ENCODE results near the gene MYLK2.

MYLK2 gene

DNA sequence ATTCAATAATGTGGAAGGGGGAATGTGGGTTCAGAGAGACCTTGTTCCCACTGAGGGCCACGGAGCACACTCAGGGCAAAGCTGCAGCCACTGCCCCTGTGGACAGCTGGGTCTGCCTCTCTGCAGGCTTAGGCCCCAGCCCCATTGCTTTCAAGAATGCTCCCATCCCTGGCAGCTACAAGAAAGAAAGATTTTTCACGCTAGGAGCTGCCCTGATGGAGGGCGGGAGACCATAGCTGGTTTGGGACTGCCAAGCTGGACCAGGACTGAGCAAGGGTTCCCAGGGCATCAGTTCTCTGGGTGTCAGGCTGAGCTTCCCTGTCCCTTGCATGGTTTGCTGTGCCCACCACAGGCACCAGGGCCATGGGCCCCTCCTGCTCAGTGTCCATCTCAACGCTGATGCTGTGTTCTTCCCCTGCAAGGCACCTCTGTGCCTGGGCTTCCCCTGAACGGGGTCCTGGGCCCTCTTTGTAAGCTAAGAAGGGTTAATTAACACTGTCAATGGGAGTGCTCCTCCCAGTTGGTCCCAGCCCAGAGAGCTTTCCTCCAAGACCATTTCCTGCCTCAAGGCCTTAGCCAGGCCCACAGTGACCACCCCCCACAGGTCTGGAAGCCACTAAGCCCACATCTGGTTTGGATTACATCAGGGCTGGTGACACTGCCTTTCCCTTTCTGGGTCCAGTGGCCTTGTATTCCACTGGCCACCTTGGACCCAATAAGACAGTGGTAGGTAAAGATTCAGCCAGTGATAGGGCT is 17.9 kb downstream of the MYLK2 start:
- no peak for DNase-seq

GRCh38 chr20:31837896-31838397 is 18.8 kb downstream of the MYLK2 start:
- DNase-seq: peak; percentile 73 to 83 (median 79)

- DNase-seq: no peak
Observed at GRCh38 chr20:31838646-31839292, 19.6 kb downstream of the MYLK2 start.

GRCh38 chr20:31839782-31840487 is 20.8 kb downstream of the MYLK2 start:
- no peak for DNase-seq

DNA sequence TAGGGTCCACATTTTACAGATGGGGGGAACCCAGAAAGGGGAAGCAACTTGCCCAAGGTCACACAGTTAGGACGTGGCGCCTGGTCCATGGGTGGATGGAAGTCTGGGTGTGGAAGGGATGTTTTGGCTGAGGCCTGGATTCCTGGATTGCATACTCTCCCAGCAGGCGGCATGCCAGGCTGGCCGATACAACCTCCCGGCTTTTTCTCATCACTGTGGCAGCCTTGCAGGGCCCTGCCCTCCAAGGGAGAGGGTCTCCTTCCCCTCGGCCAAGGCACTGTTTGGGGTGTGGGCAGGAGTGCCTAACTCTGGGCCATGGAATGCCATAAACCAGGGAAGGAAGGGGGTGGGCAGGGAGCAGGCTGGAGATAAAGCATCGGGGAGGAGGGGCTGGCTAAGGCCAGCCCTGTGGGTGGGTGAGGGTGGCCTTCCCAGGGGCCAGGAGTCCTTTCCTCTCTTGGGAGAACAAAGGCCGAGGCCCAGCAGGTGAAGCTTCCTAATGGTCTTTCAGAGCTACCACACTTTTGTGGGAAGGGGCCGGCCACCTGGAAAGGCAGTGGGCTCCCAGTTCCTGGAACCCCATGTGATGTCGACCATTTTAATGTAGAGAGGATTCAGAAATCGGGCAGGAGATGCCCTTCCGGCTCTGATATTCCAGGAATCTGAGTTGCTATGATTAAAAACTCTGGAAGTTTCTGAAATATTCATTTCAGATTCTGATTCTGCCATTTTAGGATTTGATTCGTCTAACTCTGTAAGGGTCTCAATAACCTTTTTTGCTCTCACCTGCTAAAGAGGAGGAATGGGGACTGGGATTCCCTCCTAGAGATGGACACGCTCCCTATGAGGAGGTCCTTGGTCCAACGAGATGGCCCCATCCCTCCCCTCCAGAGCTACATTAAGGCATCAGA is 22.0 kb downstream of the MYLK2 start:
- DNase-seq: no peak

DNA sequence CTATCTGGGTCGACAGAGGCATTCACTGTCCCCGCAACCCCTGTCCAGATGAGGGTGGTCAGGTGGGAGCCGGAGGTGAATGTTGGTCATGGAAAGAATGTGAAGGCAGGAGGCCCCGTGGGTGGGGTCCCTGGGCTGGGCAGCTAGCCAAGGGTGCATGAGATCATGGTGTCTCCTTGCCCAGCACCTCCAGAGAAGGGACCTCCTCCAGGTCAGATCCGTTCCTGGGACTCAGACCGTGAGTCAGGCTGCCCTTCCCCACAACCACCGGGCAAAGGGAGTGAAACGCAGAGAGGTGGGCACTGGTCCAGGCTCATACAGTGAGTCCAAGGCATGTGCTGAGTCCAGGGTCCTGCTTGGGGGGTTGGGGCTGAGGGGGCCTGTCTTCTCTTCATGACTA is 22.8 kb downstream of the MYLK2 start:
- no peak for DNase-seq

DNA sequence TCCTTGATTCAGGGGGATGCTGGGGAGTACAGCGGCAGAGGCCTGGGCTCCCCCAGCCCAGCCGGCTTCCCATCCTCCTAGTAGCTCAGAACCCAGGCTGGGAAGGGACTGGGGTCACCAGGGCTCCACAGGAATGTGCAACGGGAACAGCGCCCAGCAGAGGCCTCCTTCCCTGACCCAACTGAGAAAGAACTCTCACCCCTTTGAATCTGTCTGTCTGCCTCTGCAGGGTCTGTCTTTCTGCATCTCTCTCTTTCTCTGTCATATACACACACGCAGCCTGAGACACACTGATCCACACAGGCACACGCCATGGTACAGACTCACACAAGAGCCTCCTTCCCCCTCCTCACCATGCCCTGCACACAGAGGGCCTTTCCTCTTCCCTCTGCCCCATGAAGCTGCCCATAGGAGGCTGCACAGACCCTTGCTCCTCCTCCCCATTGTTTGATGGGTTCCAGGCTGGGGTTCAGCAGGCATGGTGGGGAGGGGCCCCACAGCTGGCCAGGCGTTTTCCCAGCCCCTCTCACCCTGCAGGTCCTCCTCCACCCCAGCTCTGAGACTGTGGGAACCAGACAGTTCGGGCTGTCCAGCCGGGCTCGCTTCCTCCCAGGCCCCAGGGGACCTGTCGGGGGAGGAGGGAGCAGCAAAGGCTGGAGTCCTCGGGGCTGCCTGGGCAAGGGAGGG is 23.5 kb downstream of the MYLK2 start:
- DNase-seq: no peak

GRCh38 chr20:31843288-31843687 is 24.1 kb downstream of the MYLK2 start:
- DNase-seq: no peak

- DNase-seq: no peak
Observed at GRCh38 chr20:31843881-31844280, 24.7 kb downstream of the MYLK2 start.

- no peak for DNase-seq
Observed at GRCh38 chr20:31844737-31845299, 25.7 kb downstream of the MYLK2 start.

DNA sequence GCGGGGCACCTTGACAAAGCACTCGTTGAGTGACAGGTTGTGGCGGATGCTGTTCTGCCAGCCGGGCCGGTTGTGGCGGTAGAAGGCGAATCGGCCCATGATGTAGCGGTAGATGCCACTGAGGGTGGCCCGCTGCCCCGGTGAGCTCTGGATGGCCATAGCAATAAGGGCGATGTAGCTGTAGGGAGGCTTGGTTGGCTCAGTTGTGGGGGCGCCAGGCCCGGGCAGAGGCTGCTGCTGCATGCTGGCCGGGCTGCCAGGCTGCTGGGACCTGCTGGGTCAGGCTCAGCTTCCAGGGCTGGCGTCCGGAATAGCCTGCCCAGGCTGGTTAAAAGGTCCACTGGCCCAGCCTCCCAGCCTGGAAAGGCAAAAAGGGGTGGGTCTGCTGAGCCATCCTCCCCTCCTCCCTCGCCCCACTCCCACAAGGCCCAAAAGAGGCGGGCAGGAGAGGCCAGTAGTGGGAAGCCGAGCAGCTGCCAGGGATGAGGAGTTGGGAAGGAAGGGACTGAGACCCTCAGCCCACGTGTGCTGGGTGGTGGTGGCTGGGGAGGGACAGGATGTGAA is 26.2 kb downstream of the MYLK2 start, which contains the start of gene FOXS1:
Gene FOXS1, minus strand, starts transcription at position 305 of the 564 bp plus-strand sequence. Its CDS starts 62 bp downstream, at position 243.
- no peak for DNase-seq

GRCh38 chr20:31846793-31847138 is 27.6 kb downstream of the MYLK2 start:
- DNase-seq: no peak

DNA sequence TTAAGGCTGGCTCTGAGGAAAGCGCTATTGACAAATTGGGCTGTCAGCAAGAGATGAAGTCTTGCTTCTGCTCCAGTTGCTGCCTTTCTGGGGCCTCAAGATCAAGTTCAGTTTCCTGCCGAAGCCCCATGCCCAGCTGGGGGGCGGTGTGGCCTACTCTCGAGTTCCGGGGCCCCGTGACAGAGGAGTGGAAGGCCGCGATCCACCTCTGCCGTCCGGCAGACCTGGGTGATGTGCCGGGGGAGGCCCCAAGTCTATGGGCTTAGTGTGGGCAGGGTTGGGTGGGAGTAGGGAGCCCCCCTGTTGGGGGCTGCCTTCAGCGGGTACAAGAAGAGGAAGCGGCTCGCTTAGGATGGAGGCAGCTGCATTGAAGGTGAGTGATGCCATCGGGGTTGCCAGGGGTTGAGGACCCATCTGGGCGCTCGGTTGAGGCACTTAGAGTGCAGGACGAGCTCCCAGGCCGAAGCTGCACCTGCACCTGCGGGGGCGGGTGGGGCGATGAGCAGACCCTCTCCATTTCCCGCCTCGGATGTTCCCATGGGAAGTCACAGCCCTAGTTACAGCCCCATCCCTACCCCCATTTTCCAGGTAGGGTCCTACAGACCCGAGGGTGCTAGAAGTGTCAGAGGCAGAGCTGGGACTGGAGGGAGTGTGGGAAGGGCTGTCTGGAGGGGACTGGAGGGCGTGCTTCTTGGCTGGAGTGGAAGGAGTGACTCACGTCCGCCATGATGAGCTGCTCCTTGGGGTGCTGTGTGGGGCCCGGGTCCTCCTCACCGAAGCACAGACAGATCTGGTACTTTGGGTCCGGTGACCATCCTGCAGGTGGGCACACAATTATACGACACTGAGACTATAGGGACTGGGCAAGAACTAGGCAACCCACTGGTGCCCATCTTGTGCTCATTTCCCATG is 29.2 kb downstream of the MYLK2 start:
- DNase-seq: no peak

DNA sequence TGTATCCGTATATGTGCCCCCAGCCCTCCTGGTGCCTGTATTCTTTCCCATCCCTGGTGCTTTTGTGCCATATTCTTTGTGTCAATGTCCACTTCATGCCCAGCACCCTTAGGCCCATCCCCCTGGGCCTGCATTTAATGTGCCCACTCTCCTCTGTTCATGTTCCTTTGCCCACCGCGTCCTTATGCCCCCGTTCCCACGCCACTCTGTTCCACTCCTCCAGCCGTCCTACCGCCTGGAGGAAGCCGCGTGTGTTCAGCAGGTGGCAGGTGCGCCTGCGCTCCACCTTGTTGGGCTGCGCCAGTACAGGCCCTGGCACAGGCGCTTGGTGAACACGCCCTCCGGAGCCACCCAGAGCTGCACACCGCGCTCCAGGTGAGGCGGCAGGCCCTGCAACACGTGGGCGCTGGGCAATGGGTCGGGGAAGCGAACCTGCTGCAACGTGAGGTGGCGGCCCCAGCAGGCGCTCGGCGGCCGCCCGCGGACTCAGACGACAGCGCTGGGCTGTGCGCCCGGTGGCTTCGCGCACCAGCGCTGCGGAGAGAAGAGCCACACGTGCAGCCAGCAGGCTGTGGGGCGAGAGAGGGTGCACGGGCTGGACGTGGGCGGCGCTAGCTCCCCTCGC is 30.3 kb downstream of the MYLK2 start:
- DNase-seq: no peak

DNA sequence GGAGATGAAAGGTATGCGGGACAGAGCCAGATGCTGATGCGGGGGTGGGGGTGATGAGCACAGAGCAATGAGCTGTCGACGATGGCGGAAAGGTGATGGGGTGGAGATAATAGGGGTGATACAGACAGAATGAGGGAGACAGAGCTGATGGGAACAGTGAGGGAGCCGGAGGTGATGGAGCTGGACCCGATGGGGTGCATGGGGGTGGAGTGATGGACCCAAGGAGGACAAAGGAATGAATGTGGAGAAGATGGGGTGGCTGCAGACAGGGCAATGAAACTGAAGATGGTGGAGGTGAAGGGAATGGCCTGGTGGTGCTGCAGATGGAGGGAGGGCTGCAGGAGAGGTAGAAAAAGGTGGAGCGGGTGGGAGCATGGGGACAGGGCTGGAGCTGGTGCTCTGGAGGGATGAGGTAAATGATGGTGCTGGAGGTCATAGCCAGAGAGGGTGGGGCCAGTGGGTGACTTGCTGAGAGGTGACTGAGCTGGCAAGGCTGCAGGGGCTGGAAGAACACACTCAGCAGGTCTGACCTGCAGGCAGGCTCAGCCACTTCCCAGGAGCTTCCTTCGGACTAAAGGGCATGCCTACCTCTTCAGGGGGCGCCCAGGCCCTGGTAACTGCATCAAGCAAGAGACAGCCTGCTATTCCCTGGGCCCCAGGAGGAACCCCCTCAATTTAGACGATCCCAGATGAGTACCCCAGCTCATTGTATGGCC is 32.2 kb downstream of the MYLK2 start:
- no peak for DNase-seq

GRCh38 chr20:31853481-31853880 is 34.3 kb downstream of the MYLK2 start:
- no peak for DNase-seq

- DNase-seq: no peak
Observed at GRCh38 chr20:31856516-31856915, 37.4 kb downstream of the MYLK2 start.

DNA sequence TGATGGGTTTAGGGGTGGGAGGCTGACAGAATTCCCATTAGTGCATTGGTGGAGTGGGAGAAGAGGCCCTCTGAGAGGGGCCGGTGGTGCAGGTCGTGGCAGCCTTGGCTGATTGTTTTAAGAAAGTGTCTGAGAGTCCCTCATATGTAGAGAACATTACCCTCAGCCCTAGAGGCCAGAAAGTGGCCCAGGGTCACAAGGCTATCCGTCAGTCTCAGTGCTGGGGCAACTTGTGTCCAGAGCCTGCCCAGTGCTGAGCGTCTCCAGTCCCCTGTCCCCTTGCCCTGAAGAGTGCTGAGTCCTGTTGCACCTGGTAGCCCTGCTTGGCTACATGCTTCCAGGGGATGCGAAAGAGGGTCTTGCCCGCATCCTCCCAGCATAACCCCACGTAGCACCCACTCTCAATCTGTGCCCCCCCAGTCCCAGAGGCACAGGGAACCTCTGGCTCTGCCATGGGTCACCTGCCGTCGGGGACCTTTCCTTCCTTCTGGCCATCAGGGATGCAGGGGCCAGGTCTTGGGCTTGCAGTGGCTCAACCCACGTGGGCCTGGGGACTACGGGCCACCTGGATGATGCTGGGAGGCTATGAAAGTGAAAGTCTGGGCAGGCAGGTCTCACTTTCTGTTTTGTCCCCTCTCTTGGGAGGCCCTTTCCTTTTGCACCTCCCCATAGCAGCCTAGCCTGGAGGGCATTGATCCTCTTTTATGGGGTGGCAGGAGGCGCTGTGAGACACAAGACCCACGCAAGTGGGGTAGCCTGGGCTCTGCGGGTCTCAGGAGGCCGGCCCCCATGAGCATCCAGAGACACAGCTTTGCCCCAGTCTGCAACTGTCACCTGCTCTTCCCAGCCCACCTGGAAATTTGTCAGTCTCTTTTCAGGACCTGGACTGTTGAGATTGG is 39.0 kb downstream of the MYLK2 start:
- DNase-seq: no peak
